HepG2 (cell line): ENCODE data around the gene CDO1. TPM values are rescaled to one million over a fixed set of nuclear protein-coding genes. Genes with fewer than 3 reads are reported as not detected.

Source experiments
- ATAC-seq: fragments of 200-7000 bp; cut with Tn5 transposase; 3 replicates; pipeline ENCODE4 v1.9.1; 2020; ENCODE audit warnings: mild to moderate bottlenecking, moderate library complexity
- BruUV-seq: library from RNA; stranded (reverse); fragments of 400-500 nt; replicated peaks from 2 replicates; lab custom pipeline; 2021; lab: Mats Ljungman, UMichigan
- CTCF ChIA-PET: fragments of 300-600 bp; formaldehyde crosslinking; extraction: SDS; loops from one replicate; lab custom pipeline; 2021; ENCODE audit warnings: low total read pairs, inconsistent platforms, low intra/inter-chr PET ratio; lab: Yijun Ruan, JAX
- POLR2A ChIA-PET: fragments of 350-600 bp; sonication (Branson Sonifier 250); formaldehyde crosslinking; loops from one replicate; lab custom pipeline; 2020; ENCODE audit warnings: antibody characterized with exemption, inconsistent platforms; lab: Yijun Ruan, JAX
- DNase-seq: peaks from one replicate; pipeline ENCODE4 v3.0.0-alpha.2; 2015; ENCODE audit warnings: low spot score
- FAIRE-seq: peaks from 3 replicates; lab custom pipeline; 2011; peaks lifted over from hg19 to GRCh38; lab: Jason Lieb, UNC
- H2AFZ ChIP-seq: one replicate; pipeline ENCODE4 v1.6.1; 2011; ENCODE audit warnings: low read length, inconsistent platforms
- H3K27ac ChIP-seq: fragments of 300-600 bp; 3 replicates; pipeline ENCODE4 v1.8.0; 2011; ENCODE audit warnings: mixed run types, mild to moderate bottlenecking, mixed read lengths, low read length, inconsistent platforms; ENCODE audit not compliant: insufficient read depth; ENCODE audit errors: extremely low read length
- H3K27me3 ChIP-seq, 2 experiments: fragments of 200-600 bp in 1 of 2; 2 replicates in 1 of 2; 3 replicates in 1 of 2; pipeline versions ENCODE4 v1.6.0 to v1.8.0; 2011; ENCODE audit warnings: low read length in 2 of 2, mild to moderate bottlenecking in 2 of 2, moderate library complexity in 2 of 2, inconsistent platforms in 1 of 2; ENCODE audit not compliant: insufficient read depth in 2 of 2, control insufficient read depth in 1 of 2
- H3K36me3 ChIP-seq, 2 experiments: fragments of 200-600 bp in 1 of 2; replicated peaks in 1 of 2; 2 replicates in 1 of 2; 3 replicates in 1 of 2; pipeline versions ENCODE4 v1.5.1 to v1.8.0; 2011; ENCODE audit warnings: low read length in 2 of 2, inconsistent platforms in 1 of 2; ENCODE audit not compliant: insufficient read depth in 2 of 2, control insufficient read depth in 1 of 2
- H3K4me1 ChIP-seq: 2 replicates; pipeline ENCODE4 v1.5.1; 2012; ENCODE audit warnings: low read length, inconsistent platforms; ENCODE audit not compliant: insufficient read depth
- H3K4me2 ChIP-seq: 2 replicates; pipeline ENCODE4 v1.6.0; 2011; ENCODE audit warnings: low read depth, low read length, inconsistent platforms
- H3K4me3 ChIP-seq, 3 experiments: fragments of 200-600 bp in 1 of 3; sonication (generic), shearing (Covaris generic) in 1 of 3; replicated peaks in 1 of 3; 2 replicates each; pipeline ENCODE4 v1.5.1; 2011 to 2016; ENCODE audit warnings: low read length in 3 of 3, inconsistent platforms in 2 of 3, low read depth in 2 of 3, mild to moderate bottlenecking in 2 of 3, control low read depth in 1 of 3, mixed read lengths in 1 of 3; ENCODE audit not compliant: insufficient read depth in 1 of 3
- H3K79me2 ChIP-seq: one replicate; pipeline ENCODE4 v1.6.1; 2011; ENCODE audit warnings: low read length, inconsistent platforms; ENCODE audit not compliant: insufficient read depth
- H3K9ac ChIP-seq: 2 replicates; pipeline ENCODE4 v1.6.0; 2011; ENCODE audit warnings: mild to moderate bottlenecking, low read depth, low read length, inconsistent platforms; ENCODE audit not compliant: insufficient read depth
- H3K9me3 ChIP-seq: 2 replicates; pipeline ENCODE4 v1.5.1; 2012; ENCODE audit warnings: mild to moderate bottlenecking, low read length
- H4K20me1 ChIP-seq: 2 replicates; pipeline ENCODE4 v1.6.0; 2011; ENCODE audit warnings: inconsistent platforms, mild to moderate bottlenecking, low read length, moderate library complexity; ENCODE audit not compliant: insufficient read depth
- AGO1 ChIP-seq: fragments of 200-400 bp; formaldehyde crosslinking; IDR thresholded peaks from 2 replicates; pipeline ENCODE4 v1.6.1; 2017; ENCODE audit warnings: mild to moderate bottlenecking, low read depth, low read length, moderate library complexity; ENCODE audit not compliant: poor library complexity, severe bottlenecking
- ARID3A ChIP-seq: IDR thresholded peaks from 2 replicates; pipeline ENCODE4 v1.6.1; 2012; ENCODE audit warnings: low read depth, low read length, improper control_type of control experiment
- CTCF ChIP-seq: sonication (generic); formaldehyde crosslinking; IDR thresholded peaks from 2 replicates; pipeline ENCODE4 v1.5.0; 2020; ENCODE audit warnings: mild to moderate bottlenecking, missing genetic modification reagents, moderate library complexity
- GABPA ChIP-seq, 2 experiments: IDR thresholded peaks; 2 replicates each; pipeline ENCODE4 v1.6.1; 2011 to 2016; ENCODE audit warnings: low read depth in 2 of 2, low read length in 1 of 2, missing biosample characterization in 1 of 2, missing genetic modification characterization in 1 of 2
- GATAD2A ChIP-seq: IDR thresholded peaks from 2 replicates; pipeline ENCODE4 v1.6.1; 2016
- KDM5A ChIP-seq: fragments of 200-600 bp; sonication (generic); IDR thresholded peaks from 2 replicates; pipeline ENCODE4 v1.7.0; 2018; ENCODE audit warnings: antibody characterized with exemption, mild to moderate bottlenecking, low read length, borderline replicate concordance
- PHF20 ChIP-seq: sonication (generic); formaldehyde crosslinking; IDR thresholded peaks from 2 replicates; pipeline ENCODE4 v1.5.0; 2020; ENCODE audit warnings: mild to moderate bottlenecking, missing genetic modification reagents
- SAP130 ChIP-seq: IDR thresholded peaks from 2 replicates; pipeline ENCODE4 v1.6.1; 2016; ENCODE audit warnings: low read depth
- SRF ChIP-seq: IDR thresholded peaks from 2 replicates; pipeline ENCODE4 v1.6.1; 2011; ENCODE audit warnings: mild to moderate bottlenecking, low read depth, low read length, moderate library complexity
- ZNF362 ChIP-seq: sonication (generic); formaldehyde crosslinking; IDR thresholded peaks from 2 replicates; pipeline ENCODE4 v1.4.0; 2020; ENCODE audit warnings: missing genetic modification reagents, mild to moderate bottlenecking, borderline replicate concordance
- ZNF510 ChIP-seq: sonication (generic); formaldehyde crosslinking; IDR thresholded peaks from 2 replicates; pipeline ENCODE4 v1.4.0; 2020; ENCODE audit warnings: low read depth, mild to moderate bottlenecking, missing genetic modification reagents
- ZNF558 ChIP-seq: sonication (generic); formaldehyde crosslinking; IDR thresholded peaks from 2 replicates; pipeline ENCODE4 v1.9.0; 2022; ENCODE audit warnings: mild to moderate bottlenecking, missing genetic modification reagents, borderline replicate concordance
- WGBS: methylation state at CpG from one replicate; pipeline ENCODE4 v1.1.6; 2017; ENCODE audit warnings: low lambda C conversion rate; 5-methylcytosine and 5-hydroxymethylcytosine counted together
- in situ Hi-C: cut with HindIII; loops from 2 replicates; pipeline ENCODE4 v1.10.0; 2017; ENCODE audit warnings: low pct_unique_long_range_greater_than_20kb; ENCODE audit not compliant: extremely low pct_ligation_motif_present
- intact Hi-C: fragments of 100-400 bp; cut with micrococcal nuclease; formaldehyde crosslinking; loops from one replicate; pipeline ENCODE4 v1.10.0; 2022; ENCODE audit not compliant: unreplicated experiment
- polyA plus RNA-seq, 8 experiments: library from polyadenylated mRNA; depleted of rRNA in 3 of 8; stranded (reverse) in 7 of 8; unstranded in 1 of 8; fragments of >200 nt; fragmentation: Illumina TruSeq in 4 of 8; extraction: Trizol in 4 of 8; gene quantifications; 2 replicates each; pipeline versions ENCODE4 v1.2.1 to v1.2.3, GENCODE V29; 2011 to 2016; ENCODE audit warnings: low read depth in 4 of 8, missing spikeins in 1 of 8, mixed read lengths in 1 of 8; ENCODE audit not compliant: insufficient read depth in 1 of 8
- total RNA-seq, 5 experiments: library from RNA; depleted of rRNA; stranded (reverse); fragments of >200 nt; fragmentation: Illumina TruSeq; extraction: Trizol; gene quantifications; 2 replicates each; pipeline ENCODE4 v1.2.3, GENCODE V29; 2016; ENCODE audit warnings: low read depth in 1 of 5
- TF ChIP-seq, protein P1 (sequence below): sonication (generic); formaldehyde crosslinking; IDR thresholded peaks from 2 replicates; pipeline ENCODE4 v1.4.0; 2020; ENCODE audit warnings: missing genetic modification reagents
- TF ChIP-seq, protein P2 (sequence below): sonication (generic); formaldehyde crosslinking; IDR thresholded peaks from 2 replicates; pipeline ENCODE4 v1.5.0; 2020; ENCODE audit warnings: mild to moderate bottlenecking, missing genetic modification reagents

The CDO1 gene
- total and polyA plus RNA-seq, 2 of the 13 experiments (the other 11 are each of a cell fraction or from before 2014, with no cell fraction given), result 3.2 to 4.4 TPM

DNA sequence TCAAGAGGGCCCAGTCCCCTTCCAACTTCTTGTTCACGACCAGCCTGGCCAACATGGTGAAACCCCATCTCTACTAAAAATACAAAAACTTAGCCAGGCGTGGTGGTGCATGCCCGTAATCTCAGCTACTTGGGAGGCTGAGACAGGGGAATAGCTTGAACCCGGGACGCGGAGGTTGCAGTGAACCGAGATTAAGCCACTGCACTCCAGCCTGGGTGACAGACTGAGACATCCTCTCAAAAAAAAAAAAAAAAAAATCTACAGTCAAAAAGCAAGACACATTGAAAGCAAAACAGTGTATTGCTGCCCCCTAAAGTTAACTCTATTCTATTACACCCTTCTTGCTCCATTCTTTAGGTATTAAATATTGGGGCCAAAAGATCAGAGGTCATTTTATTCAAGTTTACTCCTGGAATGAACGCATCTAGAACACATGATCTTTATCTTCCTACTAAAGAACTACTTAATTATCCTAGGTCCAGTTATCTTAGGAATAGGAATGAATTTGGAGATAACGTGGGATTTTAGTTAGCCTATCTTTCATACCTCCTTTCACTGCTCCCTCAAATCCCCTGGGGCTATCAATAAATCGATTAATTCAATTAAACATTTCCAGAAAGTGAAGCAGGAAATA, 22.5 kb upstream of the CDO1 start:
- H3K9ac ChIP-seq, result peak overlapping the region; percentile 37; the same call in 1 of the 2 replicates
- H3K27me3 ChIP-seq, result no peaks in the 10 kb centered on the region; a peak in 1 of 5 replicates
- in situ Hi-C loops, result loop anchor here (10.0 to 25.0 kb wide), 2 partner anchors 223 to 294 kb away; partner anchors contain the start of gene FEM1C
- H3K36me3 ChIP-seq, result peaks cover 2 to 31% of the 10 kb centered on the region in 2 experiments; a peak in 4 of 5 replicates
- 41% methylated on average over 10 of the region's 10 CpGs for WGBS
- CTCF ChIA-PET, result interaction anchor here (2.9 kb wide), 1 partner anchor 204 kb away, joined by 15 read pairs; no protein-coding TSS in a partner anchor
- POLR2A ChIA-PET, result no interaction called here
- no TSS peak for BruUV-seq
- peak overlapping the region; percentile 9 to 98 (median 41); a peak in 3 of 6 replicates for H3K4me3 ChIP-seq
- FAIRE-seq (no peak), DNase-seq (peak; percentile 61), ATAC-seq (no peak)
- no peak overlapping the region for H2AFZ ChIP-seq
- intact Hi-C loops, result loop anchor here (1.0 to 10.0 kb wide), 3 partner anchors 205 to 544 kb away; partner anchors contain the start of gene CCDC112
- peaks cover 58% of the 10 kb centered on the region for H3K79me2 ChIP-seq
- H3K4me1 ChIP-seq, result peaks cover 32% of the 10 kb centered on the region
- H4K20me1 ChIP-seq, result peaks cover 13% of the 10 kb centered on the region
- H3K4me2 ChIP-seq, result peak overlapping the region; percentile 97
- no peaks in the 10 kb centered on the region for H3K9me3 ChIP-seq
- H3K27ac ChIP-seq, result no peak overlapping the region
- TF ChIP-seq ARID3A (0 out of 2 replicates have a peak, but pooled peaks have one; percentile 47), AGO1 (no peak), KDM5A (peak; percentile 38; the same call in 1 of the 2 replicates), GATAD2A (peak; percentile 34; the same call in 1 of the 2 replicates), ZNF362 (CRISPR knock-in tag) (peak; percentile 95), ZNF510 (CRISPR knock-in tag) (no peak), GABPA (IDR thresholded peaks at IDR 0.05; ENCODE audit: low read depth, low read length) (no peak), GABPA (CRISPR knock-in tag; IDR thresholded peaks at IDR 0.05; ENCODE audit: low read depth) (0 out of 2 replicates have a peak, but pooled peaks have one; percentile 20), PHF20 (CRISPR knock-in tag) (no peak), SRF (no peak), ZNF558 (CRISPR knock-in tag) (no peak), SAP130 (CRISPR knock-in tag) (peak; percentile 49; the same call in 1 of the 2 replicates), CTCF (peak; percentile 68)
- TF ChIP-seq, protein P1, sequence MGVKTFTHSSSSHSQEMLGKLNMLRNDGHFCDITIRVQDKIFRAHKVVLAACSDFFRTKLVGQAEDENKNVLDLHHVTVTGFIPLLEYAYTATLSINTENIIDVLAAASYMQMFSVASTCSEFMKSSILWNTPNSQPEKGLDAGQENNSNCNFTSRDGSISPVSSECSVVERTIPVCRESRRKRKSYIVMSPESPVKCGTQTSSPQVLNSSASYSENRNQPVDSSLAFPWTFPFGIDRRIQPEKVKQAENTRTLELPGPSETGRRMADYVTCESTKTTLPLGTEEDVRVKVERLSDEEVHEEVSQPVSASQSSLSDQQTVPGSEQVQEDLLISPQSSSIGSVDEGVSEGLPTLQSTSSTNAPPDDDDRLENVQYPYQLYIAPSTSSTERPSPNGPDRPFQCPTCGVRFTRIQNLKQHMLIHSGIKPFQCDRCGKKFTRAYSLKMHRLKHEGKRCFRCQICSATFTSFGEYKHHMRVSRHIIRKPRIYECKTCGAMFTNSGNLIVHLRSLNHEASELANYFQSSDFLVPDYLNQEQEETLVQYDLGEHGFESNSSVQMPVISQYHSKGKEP (CRISPR knock-in tag), result no peak
- TF ChIP-seq, protein P2, sequence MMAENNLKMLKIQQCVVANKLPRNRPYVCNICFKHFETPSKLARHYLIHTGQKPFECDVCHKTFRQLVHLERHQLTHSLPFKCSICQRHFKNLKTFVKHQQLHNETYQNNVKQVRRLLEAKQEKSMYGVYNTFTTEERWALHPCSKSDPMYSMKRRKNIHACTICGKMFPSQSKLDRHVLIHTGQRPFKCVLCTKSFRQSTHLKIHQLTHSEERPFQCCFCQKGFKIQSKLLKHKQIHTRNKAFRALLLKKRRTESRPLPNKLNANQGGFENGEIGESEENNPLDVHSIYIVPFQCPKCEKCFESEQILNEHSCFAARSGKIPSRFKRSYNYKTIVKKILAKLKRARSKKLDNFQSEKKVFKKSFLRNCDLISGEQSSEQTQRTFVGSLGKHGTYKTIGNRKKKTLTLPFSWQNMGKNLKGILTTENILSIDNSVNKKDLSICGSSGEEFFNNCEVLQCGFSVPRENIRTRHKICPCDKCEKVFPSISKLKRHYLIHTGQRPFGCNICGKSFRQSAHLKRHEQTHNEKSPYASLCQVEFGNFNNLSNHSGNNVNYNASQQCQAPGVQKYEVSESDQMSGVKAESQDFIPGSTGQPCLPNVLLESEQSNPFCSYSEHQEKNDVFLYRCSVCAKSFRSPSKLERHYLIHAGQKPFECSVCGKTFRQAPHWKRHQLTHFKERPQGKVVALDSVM (CRISPR knock-in tag), result peak; percentile 55
